Liver (tissue), 9 donors: ENCODE data around the gene BEGAIN. TPM values are rescaled to one million over a fixed set of nuclear protein-coding genes. Genes with fewer than 3 reads are reported as not detected.

Experiments used
- DNase-seq: peaks from one replicate; pipeline ENCODE4 v3.0.0-alpha.2; 2017; ENCODE audit warnings: low spot score
- H3K27ac ChIP-seq, 2 donors: one replicate each; pipeline ENCODE4 v1.7.0; 2013; ENCODE audit warnings: inconsistent platforms in 2 of 2, low read length in 2 of 2, control low read depth in 1 of 2, low read depth in 1 of 2, mild to moderate bottlenecking in 1 of 2
- H3K27me3 ChIP-seq, 4 donors: one replicate each; pipeline versions ENCODE4 v1.6.1 to v1.7.0; 2013; ENCODE audit warnings: low read length in 3 of 4, inconsistent platforms in 1 of 4, mild to moderate bottlenecking in 1 of 4, moderate library complexity in 1 of 4; ENCODE audit not compliant: control insufficient read depth in 4 of 4, insufficient read depth in 4 of 4
- H3K36me3 ChIP-seq, 4 donors: one replicate each; pipeline versions ENCODE4 v1.6.1 to v1.7.0; 2013; ENCODE audit warnings: low read length in 3 of 4, mild to moderate bottlenecking in 3 of 4, low read depth in 1 of 4, moderate library complexity in 1 of 4; ENCODE audit not compliant: control insufficient read depth in 4 of 4, insufficient read depth in 3 of 4
- H3K4me1 ChIP-seq, 4 donors: one replicate each; pipeline versions ENCODE4 v1.6.1 to v1.7.0; 2013; ENCODE audit warnings: low read length in 3 of 4, mild to moderate bottlenecking in 3 of 4, moderate library complexity in 1 of 4; ENCODE audit not compliant: control insufficient read depth in 4 of 4, insufficient read depth in 4 of 4
- H3K4me3 ChIP-seq, 3 donors: one replicate each; pipeline versions ENCODE4 v1.6.1 to v1.7.0; 2013; ENCODE audit warnings: low read length in 3 of 3, control low read depth in 1 of 3, low read depth in 1 of 3, mild to moderate bottlenecking in 1 of 3
- H3K9ac ChIP-seq, 2 donors: one replicate each; pipeline ENCODE4 v1.7.0; 2013; ENCODE audit warnings: low read length in 2 of 2, mild to moderate bottlenecking in 2 of 2, moderate library complexity in 2 of 2, control low read depth in 1 of 2, low read depth in 1 of 2
- H3K9me3 ChIP-seq, 4 donors: one replicate each; pipeline versions ENCODE4 v1.6.1 to v1.7.0; 2013; ENCODE audit warnings: low read length in 3 of 4; ENCODE audit not compliant: control insufficient read depth in 4 of 4
- ATF3 ChIP-seq: IDR thresholded peaks from 2 replicates; pipeline ENCODE4 v1.6.1; 2016; ENCODE audit warnings: antibody characterized with exemption
- CTCF ChIP-seq: fragments of 150-350 bp; IDR thresholded peaks from 2 replicates; pipeline ENCODE4 v1.5.1; 2017; ENCODE audit warnings: improper control_type of control experiment, low read depth, low read length; ENCODE audit not compliant: missing input control
- EGR1 ChIP-seq, 2 donors: IDR thresholded peaks; 2 replicates each; pipeline ENCODE4 v1.6.1; 2016 to 2018; ENCODE audit warnings: antibody characterized with exemption in 2 of 2, low read depth in 2 of 2
- FOXA1 ChIP-seq: IDR thresholded peaks from 2 replicates; pipeline ENCODE4 v1.6.1; 2016; ENCODE audit warnings: antibody characterized with exemption
- FOXA2 ChIP-seq: IDR thresholded peaks from 2 replicates; pipeline ENCODE4 v1.6.1; 2016; ENCODE audit warnings: antibody characterized with exemption
- GABPA ChIP-seq, 2 donors: IDR thresholded peaks in 1 of 2; conservative IDR thresholded peaks in 1 of 2; 2 replicates each; pipeline ENCODE4 v1.6.1; 2016; ENCODE audit warnings: antibody characterized with exemption in 2 of 2, mild to moderate bottlenecking in 1 of 2, moderate library complexity in 1 of 2
- HNF4A ChIP-seq, 2 donors: conservative IDR thresholded peaks; 2 replicates each; pipeline ENCODE4 v1.6.1; 2016; ENCODE audit warnings: antibody characterized with exemption in 2 of 2, mild to moderate bottlenecking in 2 of 2
- HNF4G ChIP-seq: IDR thresholded peaks from 2 replicates; pipeline ENCODE4 v1.6.1; 2016; ENCODE audit warnings: antibody characterized with exemption
- JUND ChIP-seq, 2 donors: IDR thresholded peaks; 2 replicates each; pipeline ENCODE4 v1.6.1; 2016; ENCODE audit warnings: antibody characterized with exemption in 2 of 2
- MAX ChIP-seq: IDR thresholded peaks from 2 replicates; pipeline ENCODE4 v1.6.1; 2016; ENCODE audit warnings: antibody characterized with exemption
- NR2F2 ChIP-seq: IDR thresholded peaks from 2 replicates; pipeline ENCODE4 v1.6.1; 2016; ENCODE audit warnings: antibody characterized with exemption
- RAD21 ChIP-seq, 2 donors: IDR thresholded peaks; 2 replicates each; pipeline ENCODE4 v1.6.1; 2016; ENCODE audit warnings: antibody characterized with exemption in 2 of 2, mild to moderate bottlenecking in 2 of 2
- REST ChIP-seq: IDR thresholded peaks from 2 replicates; pipeline ENCODE4 v1.6.1; 2016; ENCODE audit warnings: antibody characterized with exemption, mild to moderate bottlenecking
- RXRA ChIP-seq, 2 donors: IDR thresholded peaks; 2 replicates each; pipeline ENCODE4 v1.6.1; 2017 to 2018; ENCODE audit warnings: antibody characterized with exemption in 2 of 2, mild to moderate bottlenecking in 1 of 2
- SP1 ChIP-seq: IDR thresholded peaks from 2 replicates; pipeline ENCODE4 v1.6.1; 2018; ENCODE audit warnings: antibody characterized with exemption, mild to moderate bottlenecking
- TAF1 ChIP-seq: conservative IDR thresholded peaks from 2 replicates; pipeline ENCODE4 v1.6.1; 2016; ENCODE audit warnings: antibody characterized with exemption, mild to moderate bottlenecking
- YY1 ChIP-seq: IDR thresholded peaks from 2 replicates; pipeline ENCODE4 v1.6.1; 2016; ENCODE audit warnings: antibody characterized with exemption, mild to moderate bottlenecking
- ZBTB33 ChIP-seq: IDR thresholded peaks from 2 replicates; pipeline ENCODE4 v1.6.1; 2016; ENCODE audit warnings: antibody characterized with exemption
- WGBS: extraction: QIAGEN DNeasy Blood & Tissue Kit; methylation state at CpG from one replicate; pipeline ENCODE4 v1.1.7; 2013; 5-methylcytosine and 5-hydroxymethylcytosine counted together
- polyA plus RNA-seq, 2 donors: library from polyadenylated mRNA; stranded (reverse) in 1 of 2; unstranded in 1 of 2; fragments of 200-250 nt in 1 of 2; fragments of >200 nt in 1 of 2; fragmentation: Nextera tagmentation in 1 of 2; extraction: Ambion mirVana in 1 of 2; gene quantifications; one replicate each; pipeline versions ENCODE4 v1.2.1 to v1.2.3, GENCODE V29; 2013 to 2015
- total RNA-seq, 2 donors: library from RNA; depleted of rRNA; stranded (reverse); fragments of >200 nt; gene quantifications; one replicate each; pipeline ENCODE4 v1.2.3, GENCODE V29; 2014
- donor health status: healthy.
- donor health status: healthy.
- donor health status: healthy.
- donor health status: healthy.
- donor health status: healthy.

BEGAIN gene
- total and polyA plus RNA-seq, 4 donors, result 0.11 to 1.9 (median 0.29) TPM

GRCh38 chr14:100543471-100544455 lies 43.5 kb downstream of the BEGAIN start:
- H3K36me3 ChIP-seq, result no peaks in the 10 kb centered on the region
- no peaks in the 10 kb centered on the region for H3K9me3 ChIP-seq
- TF ChIP-seq TAF1, result no peak
- no peak for TF ChIP-seq MAX
- TF ChIP-seq JUND (IDR thresholded peaks at IDR 0.05), result no peak
- no peak for TF ChIP-seq FOXA1
- no peak for TF ChIP-seq EGR1 (IDR thresholded peaks at IDR 0.05; ENCODE audit: low read depth in 2 of 2)
- no peak for TF ChIP-seq RAD21 (IDR thresholded peaks at IDR 0.05)
- TF ChIP-seq ATF3, result no peak
- TF ChIP-seq FOXA2, result no peak
- TF ChIP-seq REST, result no peak
- TF ChIP-seq GABPA (IDR thresholded peaks at IDR 0.05 in 1 of 2, conservative IDR thresholded peaks at IDR 0.05 in 1 of 2), result no peak
- TF ChIP-seq CTCF, result no peak
- no peak for TF ChIP-seq ZBTB33
- no peak for TF ChIP-seq HNF4A (conservative IDR thresholded peaks at IDR 0.05)
- TF ChIP-seq RXRA (IDR thresholded peaks at IDR 0.05), result no peak
- TF ChIP-seq YY1, result no peak
- TF ChIP-seq SP1, result no peak
- TF ChIP-seq NR2F2, result no peak
- no peak for TF ChIP-seq HNF4G
- H3K4me3 ChIP-seq, result no peak overlapping the region
- no peak overlapping the region for H3K27ac ChIP-seq
- 92% methylated on average over 19 of the region's 19 CpGs for WGBS
- no peak for DNase-seq
- H3K27me3 ChIP-seq, result no peaks in the 10 kb centered on the region
- H3K9ac ChIP-seq, result no peak overlapping the region
- peaks cover 0 to 6% (median 2%) of the 10 kb centered on the region in 4 donors for H3K4me1 ChIP-seq
